ENCODE measurements around the gene LMO7.
"Not testable (repeated sequence)": the region's sequence is repeated elsewhere in the genome, so short reads cannot be mapped to it uniquely, and the experiment has no call there.

LMO7 gene

DNA sequence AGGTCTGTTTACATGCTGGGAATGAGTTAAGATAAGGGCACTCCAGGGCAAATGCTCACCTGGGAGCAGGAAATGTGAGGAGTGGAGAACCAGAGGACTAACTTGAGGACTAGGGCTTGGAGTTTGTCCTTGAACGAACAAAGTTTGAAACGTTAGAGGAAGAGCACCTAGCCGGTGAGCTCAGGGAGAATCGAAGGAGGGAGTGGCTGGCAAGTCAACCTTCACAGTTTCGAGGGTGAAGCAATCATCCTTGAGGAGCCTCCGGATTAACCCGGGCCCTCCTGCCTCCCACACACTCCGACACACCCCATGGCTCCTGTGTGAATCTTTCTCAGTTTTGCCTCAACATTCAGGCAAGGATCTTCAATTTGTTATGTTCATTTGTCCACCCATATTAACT is 58.6 kb downstream of the LMO7 start:
- DNase-seq (ENCODE audit: extremely low read depth in 1 of 2, low read depth in 1 of 2): no peak

DNA sequence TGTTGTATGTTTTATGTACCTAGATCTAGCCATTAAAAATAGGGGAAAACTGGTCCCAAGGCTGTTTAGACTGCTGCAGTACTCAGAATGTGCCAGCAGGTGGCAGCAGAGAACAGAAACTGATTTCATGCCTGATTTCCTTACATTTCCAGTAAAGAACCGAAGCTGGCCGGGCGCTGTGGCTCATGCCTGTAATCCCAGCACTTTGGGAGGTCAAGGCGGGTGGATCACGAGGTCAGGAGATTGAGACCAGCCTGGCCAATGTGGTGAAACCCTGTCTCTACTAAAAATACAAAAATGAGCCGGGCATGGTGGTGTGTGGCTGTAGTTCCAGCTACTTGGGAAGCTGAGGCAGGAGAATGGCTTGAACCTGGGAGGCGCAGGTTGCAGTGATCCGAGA is 59.8 kb downstream of the LMO7 start:
- peak; percentile 32 to 52 for DNase-seq (ENCODE audit: extremely low read depth in 1 of 2, low read depth in 1 of 2)

DNA sequence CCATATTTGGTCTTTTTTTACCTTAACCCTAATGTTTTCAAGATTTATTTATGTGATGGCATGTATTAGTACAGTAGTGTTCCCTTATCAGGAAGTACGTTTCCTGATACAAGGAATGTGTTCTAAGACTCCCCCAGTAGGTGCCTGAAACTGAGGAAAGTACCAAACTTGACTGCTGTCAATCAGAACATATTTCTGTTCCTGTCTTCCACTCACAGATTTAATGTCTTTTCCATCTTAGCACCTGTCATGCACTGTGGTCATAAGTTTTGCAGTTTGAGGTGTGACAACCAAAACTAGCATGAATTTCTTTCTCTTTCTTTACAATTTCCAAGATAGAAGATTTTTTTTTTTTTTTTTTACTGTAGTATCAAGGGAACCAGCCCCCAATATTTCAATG is 62.9 kb downstream of the LMO7 start:
- DNase-seq (ENCODE audit: extremely low read depth in 1 of 2, low read depth in 1 of 2): no peak

DNA sequence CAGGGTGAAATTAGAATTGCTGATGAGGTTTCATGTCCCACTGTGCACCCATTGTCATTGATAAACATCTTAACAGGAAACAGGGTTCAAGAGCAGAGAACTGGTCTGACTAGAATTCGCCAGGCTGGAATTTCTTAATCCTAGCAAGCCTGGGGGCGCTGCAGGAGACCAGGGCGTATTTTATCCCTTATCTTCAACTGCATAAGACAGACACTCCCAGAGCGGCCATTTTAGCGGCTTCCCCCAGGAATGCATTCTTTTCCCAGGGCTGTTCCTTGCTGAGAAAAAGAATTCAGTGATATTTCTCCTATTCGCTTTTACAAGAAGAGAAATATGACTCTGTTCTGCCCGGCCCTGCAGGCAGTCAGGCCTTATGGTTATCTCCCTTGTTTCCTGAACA is 63.6 kb downstream of the LMO7 start:
- DNase-seq (ENCODE audit: extremely low read depth in 1 of 2, low read depth in 1 of 2): not testable (repeated sequence)

DNA sequence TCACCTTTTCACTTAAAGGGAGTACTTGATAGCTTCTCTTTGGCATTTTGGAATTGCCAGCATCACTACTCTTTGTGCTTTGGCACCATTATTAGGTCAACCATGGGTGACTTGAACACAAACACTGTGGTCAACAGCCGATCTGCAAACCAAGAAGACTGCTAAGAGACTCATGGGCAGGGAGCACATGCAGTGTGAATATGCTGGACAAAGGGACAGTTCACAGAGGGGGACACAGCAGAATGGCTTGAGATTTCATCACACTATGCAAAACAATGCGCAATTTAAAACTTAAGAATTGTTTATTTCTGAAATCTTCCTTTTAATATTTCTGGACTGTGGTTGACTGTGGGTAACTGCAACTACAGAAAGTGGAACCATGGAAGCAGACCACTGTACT is 64.4 kb downstream of the LMO7 start:
- DNase-seq (ENCODE audit: extremely low read depth in 1 of 2, low read depth in 1 of 2): no peak

DNA sequence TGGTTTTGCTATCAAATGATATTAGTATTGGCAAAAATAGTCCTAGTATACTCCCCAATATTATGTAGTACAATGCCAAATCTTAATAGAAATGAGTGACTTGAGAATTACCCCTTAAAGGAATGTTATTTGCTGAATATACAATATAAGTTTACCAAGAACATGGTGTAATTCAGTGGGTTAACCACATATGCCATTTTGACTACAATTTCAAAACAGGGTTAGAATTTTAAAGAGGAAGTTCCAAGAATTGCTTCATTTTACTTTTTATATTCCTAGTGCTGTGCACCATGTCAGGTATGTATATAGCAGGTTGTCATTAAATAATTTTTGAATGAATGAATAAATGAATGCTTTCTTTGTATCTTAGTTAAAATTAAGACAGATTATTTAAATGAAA is 66.3 kb downstream of the LMO7 start:
- DNase-seq (ENCODE audit: extremely low read depth in 1 of 2, low read depth in 1 of 2): no peak

DNA sequence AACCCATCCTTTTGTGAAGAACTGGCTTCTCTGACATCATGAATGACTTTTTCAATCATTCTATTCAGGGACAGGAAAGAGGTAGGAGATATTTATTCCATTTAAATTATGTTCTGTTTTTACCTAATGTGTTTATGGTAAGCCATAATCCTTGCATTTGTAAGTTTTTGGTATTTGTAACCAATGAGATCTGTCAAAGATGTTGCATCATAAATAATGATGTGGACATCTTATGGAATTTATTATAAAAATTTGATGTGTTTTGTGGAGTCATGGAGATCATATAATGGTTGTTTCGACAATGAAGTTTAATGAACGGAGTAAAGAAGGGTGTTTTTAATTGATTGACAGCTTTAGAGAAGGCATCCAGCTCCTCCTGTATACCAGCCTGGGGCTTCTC is 67.6 kb downstream of the LMO7 start:
- no peak for DNase-seq (ENCODE audit: extremely low read depth in 1 of 2, low read depth in 1 of 2)

DNA sequence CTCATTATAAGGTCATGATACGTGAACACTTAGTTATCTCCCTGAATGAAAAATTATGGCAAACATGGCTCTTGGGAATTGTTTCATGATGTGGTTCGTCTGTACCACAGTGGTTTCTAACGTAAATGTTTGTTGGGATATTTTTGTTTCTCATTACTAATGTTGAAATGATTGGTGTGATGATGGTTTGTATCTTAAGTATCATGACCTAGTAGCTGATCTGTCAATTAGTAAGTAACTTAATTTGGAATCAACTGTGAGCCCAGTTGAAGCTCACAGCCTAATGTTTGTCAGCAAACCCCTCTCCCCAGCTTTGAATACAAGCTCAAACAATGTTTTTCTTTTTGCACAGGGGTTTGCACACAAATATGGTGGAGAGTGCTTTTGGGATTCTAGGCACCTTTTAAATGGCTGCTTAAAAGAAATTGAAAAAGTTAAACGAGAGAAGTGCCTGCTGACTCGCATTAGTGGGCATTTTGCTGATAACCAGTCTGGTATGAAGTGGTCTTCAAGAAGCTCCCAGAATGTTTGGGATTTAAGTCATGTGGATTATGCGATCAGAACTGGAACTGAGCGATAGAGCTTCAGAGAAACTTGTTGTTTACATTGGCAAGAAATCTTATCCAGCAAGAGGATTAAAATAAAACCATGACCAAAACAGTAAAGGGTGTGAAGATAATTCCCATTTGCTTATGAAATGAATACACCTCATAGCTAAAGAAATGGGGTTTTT is 68.2 kb downstream of the LMO7 start:
- DNase-seq (ENCODE audit: extremely low read depth in 1 of 2, low read depth in 1 of 2): no peak

DNA sequence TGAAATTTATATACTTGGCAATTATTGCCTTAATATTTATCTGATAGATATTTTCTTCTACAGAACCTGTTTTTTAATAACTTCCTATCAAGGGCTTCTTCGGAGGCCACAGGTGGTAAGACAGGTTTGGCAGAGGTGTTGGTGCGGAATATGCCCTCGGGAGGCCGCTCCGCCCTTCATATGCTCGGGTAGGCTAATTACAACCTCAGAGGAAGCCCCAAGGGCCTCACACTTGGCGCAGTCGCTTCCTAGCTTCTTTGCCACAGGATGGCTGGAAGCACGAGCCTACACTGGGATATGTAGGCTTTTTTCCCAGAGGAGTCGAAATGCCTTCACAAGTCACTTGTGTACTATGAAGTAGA is 68.8 kb downstream of the LMO7 start:
- DNase-seq (ENCODE audit: extremely low read depth in 1 of 2, low read depth in 1 of 2): no peak

DNA sequence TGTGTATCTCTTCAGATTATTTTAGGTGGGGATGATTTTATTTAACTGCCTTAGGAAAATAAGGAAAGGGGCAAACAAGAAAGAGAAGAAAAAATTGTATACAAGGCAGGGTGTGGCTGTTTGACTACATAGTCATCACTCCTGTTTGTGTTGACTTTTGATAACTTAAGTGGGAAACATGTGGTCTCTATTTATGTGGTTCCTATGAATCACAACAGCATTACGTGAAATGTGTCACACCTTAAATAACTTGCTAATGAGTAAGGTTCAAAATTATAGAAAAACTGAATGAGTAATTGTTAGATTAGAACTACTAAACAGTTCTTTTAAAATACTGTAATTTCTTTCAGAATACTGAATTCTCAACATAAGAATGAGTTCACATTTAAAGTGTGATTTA is 69.3 kb downstream of the LMO7 start:
- DNase-seq (ENCODE audit: extremely low read depth in 1 of 2, low read depth in 1 of 2): no peak

DNA sequence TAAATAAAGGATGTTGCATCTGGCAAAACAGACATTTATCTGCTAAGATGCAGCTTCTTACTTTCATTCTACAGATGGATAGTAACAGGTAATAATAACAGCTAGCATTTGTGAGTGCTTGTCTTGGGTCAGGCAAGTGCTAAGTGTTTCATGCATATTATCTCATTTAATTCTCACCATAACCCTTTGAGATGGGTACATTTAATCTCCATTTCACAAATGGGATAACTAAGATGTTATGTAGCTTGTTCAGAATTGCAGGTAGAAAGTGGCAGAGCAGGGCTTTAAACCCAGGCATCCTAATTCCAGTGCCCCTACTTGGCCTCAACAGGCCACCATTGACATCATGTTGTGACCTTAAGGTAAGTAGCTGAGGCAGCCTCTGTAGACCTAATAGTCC is 69.8 kb downstream of the LMO7 start:
- no peak for DNase-seq (ENCODE audit: extremely low read depth in 1 of 2, low read depth in 1 of 2)

DNA sequence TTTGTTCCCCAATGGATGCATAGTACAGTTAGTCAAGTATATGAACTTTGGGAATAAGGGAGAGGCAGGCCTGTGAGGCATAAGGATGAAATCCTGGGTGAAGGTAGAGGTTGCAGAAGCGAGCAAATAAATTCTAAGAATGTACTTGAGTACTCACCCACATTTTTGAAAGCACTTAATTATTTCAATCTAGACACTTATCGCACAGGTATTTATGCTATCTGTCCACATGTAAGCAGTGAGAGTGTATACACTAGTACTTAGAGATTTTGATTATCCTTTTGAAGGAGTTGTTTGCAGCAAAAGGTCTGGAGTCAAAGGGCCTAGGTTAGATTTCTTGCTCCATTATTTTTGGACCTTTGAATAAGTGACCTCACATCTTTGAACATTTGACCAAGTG is 77.7 kb downstream of the LMO7 start:
- DNase-seq (ENCODE audit: extremely low read depth in 1 of 2, low read depth in 1 of 2): no peak

DNA sequence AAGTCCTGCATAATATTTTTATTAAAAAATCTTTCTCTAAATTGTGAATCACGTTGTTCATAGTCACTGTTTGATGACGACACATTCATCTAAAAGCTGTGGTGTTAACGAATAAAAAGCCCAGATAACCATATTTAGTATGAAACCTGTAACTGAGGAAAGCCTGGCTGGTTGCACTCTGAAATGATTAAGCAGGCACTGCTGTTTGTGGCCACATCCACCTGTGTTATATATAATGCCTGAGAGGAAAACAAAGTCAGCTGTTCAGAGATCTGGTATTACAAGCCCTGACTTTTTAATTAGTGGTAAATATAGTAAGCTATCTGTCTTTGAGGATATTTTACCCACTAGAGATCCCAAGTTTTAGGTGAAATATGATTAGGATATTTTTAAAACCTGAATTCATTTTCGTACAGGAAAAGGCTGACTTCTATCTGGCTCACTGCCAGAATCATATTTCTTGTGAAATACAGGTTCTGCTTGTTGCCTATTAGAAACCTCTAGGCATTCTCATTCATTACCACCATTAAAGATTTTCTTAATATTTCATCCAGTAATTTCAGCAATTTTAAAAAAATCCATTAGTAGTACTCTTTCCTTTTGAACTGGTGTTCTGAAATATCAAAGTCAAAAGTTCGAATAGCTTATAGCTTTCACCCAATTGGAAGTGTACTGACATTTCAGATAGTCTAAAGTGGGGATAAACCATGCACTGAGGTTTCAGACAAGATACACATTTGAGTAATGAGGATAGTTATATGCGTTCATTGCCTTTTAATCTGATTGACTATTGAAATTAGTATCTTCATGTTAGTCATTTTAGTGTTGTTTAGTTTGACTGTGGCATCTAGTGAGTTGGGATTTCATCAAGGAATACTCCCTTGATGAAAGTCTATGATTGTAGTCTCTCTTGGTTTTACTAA is 79.7 kb downstream of the LMO7 start:
- DNase-seq (ENCODE audit: extremely low read depth in 1 of 2, low read depth in 1 of 2): no peak

DNA sequence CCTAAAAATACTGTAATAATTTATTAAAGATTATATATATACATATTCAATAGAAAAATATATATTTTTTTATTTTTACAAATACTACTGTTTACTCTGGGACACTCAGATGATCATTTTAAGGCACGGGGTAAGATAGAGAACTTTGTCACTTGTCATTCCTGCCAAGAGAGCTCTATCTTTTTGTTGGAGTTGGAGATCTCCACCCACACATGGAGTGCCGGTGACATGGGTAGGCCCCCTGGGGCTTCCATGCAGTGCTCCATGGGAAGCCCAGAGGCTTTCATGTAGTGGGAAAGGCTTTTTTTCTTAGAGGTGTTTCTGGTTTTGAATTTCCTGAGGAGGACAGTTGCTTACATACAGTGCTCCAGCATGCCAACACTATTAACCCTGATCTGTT is 81.4 kb downstream of the LMO7 start:
- no peak for DNase-seq (ENCODE audit: extremely low read depth in 1 of 2, low read depth in 1 of 2)

DNA sequence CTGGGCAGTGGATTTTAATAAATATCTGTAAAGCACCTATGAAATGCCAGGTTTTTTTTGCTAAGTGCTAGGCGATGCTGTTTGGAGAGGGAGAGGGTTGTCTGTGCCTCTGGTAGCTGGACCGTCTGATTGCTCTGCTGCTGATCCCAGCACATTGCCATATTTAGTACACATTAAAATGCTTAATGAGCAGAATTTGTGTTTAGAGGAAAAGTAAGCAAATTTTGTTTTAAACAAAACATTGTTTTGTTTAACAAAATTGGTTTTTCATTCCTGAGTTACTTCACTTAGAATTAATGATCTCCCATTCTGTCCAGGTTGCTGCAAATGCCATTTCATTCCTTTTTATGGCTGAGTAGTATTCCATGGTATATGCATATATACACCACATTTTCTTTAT is 85.2 kb downstream of the LMO7 start:
- DNase-seq (ENCODE audit: extremely low read depth in 1 of 2, low read depth in 1 of 2): no peak

DNA sequence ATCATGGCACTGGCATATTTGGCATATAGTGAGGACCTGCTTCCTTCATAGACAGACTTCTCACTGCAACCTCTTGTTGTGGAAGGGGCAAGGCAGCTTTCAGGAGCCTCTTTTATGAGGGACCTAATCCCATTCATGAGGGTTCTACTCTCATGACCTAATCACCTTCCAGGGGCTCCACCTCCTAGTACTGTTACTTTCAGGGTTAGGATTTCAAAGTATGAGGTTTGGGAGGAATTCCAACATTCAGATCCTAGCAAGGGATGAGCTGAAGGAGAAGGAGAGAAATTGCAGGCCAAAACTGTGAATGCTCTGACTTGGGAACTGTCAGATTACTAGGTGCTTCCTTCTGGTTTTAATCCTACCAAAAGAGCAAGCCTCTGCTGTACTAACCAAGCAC is 87.8 kb downstream of the LMO7 start:
- no peak for DNase-seq (ENCODE audit: extremely low read depth in 1 of 2, low read depth in 1 of 2)

DNA sequence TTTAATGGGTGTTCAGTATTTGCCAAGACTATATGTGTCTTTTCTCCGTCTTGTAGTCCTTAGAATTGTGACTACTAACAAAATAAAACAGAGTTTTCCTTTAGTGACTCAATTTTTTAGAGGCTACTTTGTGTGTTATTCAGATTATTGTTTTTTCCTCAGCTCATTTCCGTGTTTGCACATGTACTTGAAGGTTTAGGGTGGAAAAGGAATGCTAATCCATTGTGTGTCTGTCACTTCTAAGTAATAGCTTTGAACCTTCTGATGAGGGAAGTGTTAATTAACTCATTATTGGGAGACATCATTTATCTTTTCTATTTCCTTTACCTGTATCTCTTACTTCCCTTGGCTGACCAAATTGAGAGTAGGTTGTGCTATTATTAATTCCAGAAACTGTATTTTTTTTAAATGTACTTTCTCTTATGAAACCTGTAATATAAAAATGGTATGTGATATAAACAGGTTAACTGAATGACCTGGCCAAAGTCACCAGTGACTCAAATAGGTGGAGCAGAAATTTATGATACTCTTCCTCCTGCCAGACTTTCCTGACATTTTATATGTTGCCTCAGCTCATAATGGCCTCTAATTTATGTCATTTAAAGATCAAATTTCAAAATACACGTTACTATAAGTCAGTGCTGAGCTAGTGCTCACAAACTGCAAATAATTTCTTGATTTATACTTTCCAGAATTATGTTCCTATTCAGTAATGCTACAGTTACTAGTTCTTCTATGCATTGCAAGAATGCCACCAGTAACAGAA is 88.8 kb downstream of the LMO7 start:
- DNase-seq (ENCODE audit: extremely low read depth in 1 of 2, low read depth in 1 of 2): no peak

DNA sequence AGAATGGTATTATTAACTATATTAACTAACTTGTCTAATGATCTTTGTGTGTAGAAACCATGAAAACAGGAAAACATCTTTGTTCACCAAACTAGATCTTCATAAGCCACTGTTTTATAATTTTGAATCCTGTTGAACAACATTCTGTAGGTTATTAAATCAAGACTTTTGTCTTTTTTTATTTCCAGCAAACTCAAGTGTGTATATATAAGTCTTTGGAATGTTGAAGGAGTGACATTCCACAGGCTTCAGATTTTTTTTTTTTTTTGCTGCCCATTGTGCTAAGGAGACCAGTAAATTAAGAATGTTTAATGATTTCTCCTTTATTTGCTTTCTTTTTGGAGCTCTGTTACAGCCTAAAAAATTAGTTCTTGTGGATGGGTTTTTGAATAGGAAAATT is 89.6 kb downstream of the LMO7 start:
- DNase-seq (ENCODE audit: extremely low read depth in 1 of 2, low read depth in 1 of 2): no peak

DNA sequence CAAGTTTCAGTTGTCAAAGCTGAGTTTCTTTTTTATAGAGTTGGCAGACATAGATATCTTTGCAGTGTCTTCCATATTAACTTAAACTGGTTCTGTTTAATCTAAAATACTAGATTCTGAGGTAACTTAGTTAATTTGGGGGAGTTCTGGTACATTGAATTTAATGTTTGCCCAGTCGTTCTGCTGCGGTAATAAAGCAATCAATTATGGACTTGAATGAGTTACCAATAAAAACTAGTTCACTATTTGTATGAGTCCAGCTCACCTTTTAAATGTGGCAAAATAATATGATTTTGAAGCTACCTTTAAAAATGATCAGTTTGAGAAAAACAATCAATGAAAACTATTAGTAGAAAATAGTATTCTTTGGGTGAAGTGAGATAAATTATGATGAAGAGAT is 90.2 kb downstream of the LMO7 start:
- DNase-seq (ENCODE audit: extremely low read depth in 1 of 2, low read depth in 1 of 2): no peak

DNA sequence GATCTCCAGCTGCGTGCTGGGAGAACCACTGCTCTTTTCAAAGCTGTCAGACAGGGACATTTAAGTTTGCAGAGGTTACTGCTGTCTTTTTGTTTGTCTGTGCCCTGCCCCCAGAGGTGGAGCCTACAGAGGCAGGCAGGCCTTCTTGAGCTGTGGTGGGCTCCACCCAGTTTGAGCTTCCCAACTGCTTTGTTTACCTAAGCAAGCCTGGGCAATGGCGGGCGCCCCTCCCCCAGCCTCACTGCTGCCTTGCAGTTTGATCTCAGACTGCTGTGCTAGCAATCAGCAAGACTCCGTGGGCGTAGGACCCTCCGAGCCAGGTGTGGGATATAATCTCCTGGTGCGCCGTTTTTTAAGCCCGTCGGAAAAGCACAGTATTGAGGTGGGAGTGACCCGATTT is 97.0 kb downstream of the LMO7 start:
- not testable (repeated sequence) for DNase-seq (ENCODE audit: extremely low read depth in 1 of 2, low read depth in 1 of 2)

DNA sequence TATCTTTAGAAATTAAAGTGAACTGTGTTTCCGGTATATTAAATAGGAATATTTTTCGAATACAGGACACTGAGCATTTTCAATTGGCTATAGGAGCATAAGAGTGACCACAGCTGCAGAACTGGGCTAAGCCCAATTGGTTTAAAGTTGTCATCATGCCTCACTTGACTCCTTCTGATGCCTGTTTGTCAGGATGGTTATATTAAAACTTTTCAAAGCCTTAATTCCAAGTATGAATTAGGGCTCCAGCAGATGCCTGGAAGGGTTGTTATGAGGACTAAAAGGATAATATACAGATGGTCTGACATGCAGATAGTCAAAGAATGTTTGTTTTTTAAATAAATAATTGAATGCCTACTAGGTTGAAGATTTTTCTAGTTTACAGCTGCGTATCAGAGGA is 100.0 kb downstream of the LMO7 start:
- DNase-seq (ENCODE audit: extremely low read depth in 1 of 2, low read depth in 1 of 2): no peak

DNA sequence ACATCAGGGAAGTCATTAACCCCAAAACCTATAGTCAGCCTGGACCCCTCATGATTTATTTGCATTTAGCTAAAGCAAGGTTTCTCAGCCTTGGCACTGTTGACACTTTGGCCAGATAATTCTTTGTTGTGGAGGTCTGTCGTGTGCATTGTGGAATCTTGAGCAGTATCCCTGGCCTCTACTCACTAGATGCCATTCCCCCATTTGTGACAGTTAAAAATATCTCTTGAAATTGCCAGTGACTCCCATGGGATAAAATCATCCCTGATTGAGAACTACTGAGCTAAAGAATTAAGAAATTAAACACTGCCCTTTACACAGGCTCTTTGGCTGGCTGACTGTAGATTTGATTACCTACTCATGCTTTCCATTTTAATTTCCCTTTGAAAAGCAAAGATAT is 102.7 kb downstream of the LMO7 start:
- no peak for DNase-seq (ENCODE audit: extremely low read depth in 1 of 2, low read depth in 1 of 2)

Measured in activated CD8-positive, alpha-beta memory T cell treated with anti-CD3 and anti-CD28 coated beads for 1 hour (primary cell).